AG04450 (cell line): ENCODE data around the gene IFI27L2. TPM values are rescaled to one million over a fixed set of nuclear protein-coding genes. Genes with fewer than 3 reads are reported as not detected.

Experiments
- CTCF ChIA-PET: fragments of 300-600, 350-600 bp; formaldehyde crosslinking; extraction: SDS; loops from one replicate; lab custom pipeline; 2022; ENCODE audit warnings: antibody characterized with exemption, inconsistent platforms; lab: Charles Lee
- POLR2A ChIA-PET: fragments of 350-600 bp; formaldehyde crosslinking; extraction: SDS; loops from one replicate; lab custom pipeline; 2021; ENCODE audit warnings: antibody characterized with exemption, inconsistent platforms; lab: Yijun Ruan, JAX
- DNase-seq: peaks from one replicate; pipeline ENCODE4 v3.0.0-alpha.2; 2011; ENCODE audit warnings: low read depth, low spot score
- H3K27ac ChIP-seq: one replicate; pipeline ENCODE4 v1.5.1; 2012; ENCODE audit warnings: low read depth, low read length, control low read depth
- H3K27me3 ChIP-seq: one replicate; pipeline ENCODE4 v1.6.0; 2012; ENCODE audit warnings: low read length; ENCODE audit not compliant: control insufficient read depth, insufficient read depth
- H3K4me3 ChIP-seq: 2 replicates; pipeline ENCODE4 v1.5.1; 2011; ENCODE audit warnings: mild to moderate bottlenecking, low read depth, low read length, control low read depth
- H3K9me3 ChIP-seq: 2 replicates; pipeline ENCODE4 v1.5.1; 2012; ENCODE audit warnings: low read length; ENCODE audit not compliant: control insufficient read depth, insufficient read depth
- polyA plus RNA-seq: library from polyadenylated mRNA; depleted of rRNA; stranded (reverse); fragments of >200 nt; gene quantifications from 2 replicates; pipeline ENCODE4 v1.2.3, GENCODE V29; 2011
- TF ChIP-seq, protein P1 (sequence below): IDR thresholded peaks from 2 replicates; pipeline ENCODE4 v1.5.1; 2011; ENCODE audit warnings: low read depth, low read length, control low read depth, inconsistent platforms

The IFI27L2 gene
- polyA plus RNA-seq, 1 experiment = 81.9 TPM

DNA sequence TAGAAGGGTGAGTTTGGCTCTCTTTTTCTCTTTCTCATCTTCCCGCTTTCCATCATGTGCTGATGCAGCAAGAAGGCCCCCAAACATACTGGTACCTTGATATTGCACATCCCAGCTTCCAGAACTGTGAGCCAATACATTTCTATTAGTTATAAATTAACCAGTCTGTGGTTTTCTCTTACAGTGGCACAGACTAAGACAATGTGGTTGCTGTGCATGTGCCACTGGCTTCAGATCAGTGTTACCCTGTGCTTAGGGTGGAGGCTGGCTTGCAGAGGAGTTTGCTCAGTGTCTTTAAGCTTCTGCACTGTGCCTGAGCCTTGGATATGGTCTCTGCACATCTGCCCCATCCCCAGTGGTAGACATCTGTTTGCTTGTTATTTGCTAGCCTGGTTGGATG, 5.5 kb downstream of the IFI27L2 start:
- Histone ChIP-seq H3K27ac (no peak overlapping the region), H3K9me3 (peaks cover 6% of the 10 kb centered on the region; the same call in 1 of the 2 replicates), H3K4me3 (no peak overlapping the region), H3K27me3 (peaks cover 2% of the 10 kb centered on the region)
- ChIA-PET CTCF (interaction anchor here (1.3 to 2.1 kb wide), 2 partner anchors 9 to 13 kb away, joined by 4 to 10 read pairs; no protein-coding TSS in a partner anchor), POLR2A (no interaction called here)
- TF ChIP-seq, protein P1, sequence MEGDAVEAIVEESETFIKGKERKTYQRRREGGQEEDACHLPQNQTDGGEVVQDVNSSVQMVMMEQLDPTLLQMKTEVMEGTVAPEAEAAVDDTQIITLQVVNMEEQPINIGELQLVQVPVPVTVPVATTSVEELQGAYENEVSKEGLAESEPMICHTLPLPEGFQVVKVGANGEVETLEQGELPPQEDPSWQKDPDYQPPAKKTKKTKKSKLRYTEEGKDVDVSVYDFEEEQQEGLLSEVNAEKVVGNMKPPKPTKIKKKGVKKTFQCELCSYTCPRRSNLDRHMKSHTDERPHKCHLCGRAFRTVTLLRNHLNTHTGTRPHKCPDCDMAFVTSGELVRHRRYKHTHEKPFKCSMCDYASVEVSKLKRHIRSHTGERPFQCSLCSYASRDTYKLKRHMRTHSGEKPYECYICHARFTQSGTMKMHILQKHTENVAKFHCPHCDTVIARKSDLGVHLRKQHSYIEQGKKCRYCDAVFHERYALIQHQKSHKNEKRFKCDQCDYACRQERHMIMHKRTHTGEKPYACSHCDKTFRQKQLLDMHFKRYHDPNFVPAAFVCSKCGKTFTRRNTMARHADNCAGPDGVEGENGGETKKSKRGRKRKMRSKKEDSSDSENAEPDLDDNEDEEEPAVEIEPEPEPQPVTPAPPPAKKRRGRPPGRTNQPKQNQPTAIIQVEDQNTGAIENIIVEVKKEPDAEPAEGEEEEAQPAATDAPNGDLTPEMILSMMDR = no peak
- DNase-seq = no peak

DNA sequence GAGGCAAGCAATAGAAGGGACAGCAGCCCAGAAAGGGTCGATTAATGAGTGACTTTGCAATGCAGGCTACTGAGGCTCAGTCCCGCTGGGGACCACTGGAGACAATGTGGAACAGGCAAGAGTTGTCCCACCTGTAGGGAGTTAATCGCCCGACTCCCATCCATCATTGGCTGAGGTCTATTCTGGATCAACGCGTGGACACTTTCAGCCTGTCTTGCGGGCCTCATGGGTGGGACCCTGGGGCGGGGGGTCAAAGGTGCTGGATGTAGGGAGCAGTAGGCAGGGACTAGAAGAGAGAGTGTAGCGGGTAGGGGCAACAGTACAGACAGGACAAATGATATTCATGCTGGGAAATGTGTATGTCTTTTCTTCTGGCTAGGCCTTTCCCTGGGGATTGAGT, 6.1 kb downstream of the IFI27L2 start:
- Histone ChIP-seq H3K4me3 (no peak overlapping the region), H3K27me3 (peaks cover 2% of the 10 kb centered on the region), H3K9me3 (peaks cover 6% of the 10 kb centered on the region; the same call in 1 of the 2 replicates), H3K27ac (no peak overlapping the region)
- ChIA-PET CTCF (interaction anchor here (2.1 kb wide), 1 partner anchor 13 kb away, joined by 10 read pairs; no protein-coding TSS in a partner anchor), POLR2A (no interaction called here)
- DNase-seq = no peak
- TF ChIP-seq, protein P1 = no peak

DNA sequence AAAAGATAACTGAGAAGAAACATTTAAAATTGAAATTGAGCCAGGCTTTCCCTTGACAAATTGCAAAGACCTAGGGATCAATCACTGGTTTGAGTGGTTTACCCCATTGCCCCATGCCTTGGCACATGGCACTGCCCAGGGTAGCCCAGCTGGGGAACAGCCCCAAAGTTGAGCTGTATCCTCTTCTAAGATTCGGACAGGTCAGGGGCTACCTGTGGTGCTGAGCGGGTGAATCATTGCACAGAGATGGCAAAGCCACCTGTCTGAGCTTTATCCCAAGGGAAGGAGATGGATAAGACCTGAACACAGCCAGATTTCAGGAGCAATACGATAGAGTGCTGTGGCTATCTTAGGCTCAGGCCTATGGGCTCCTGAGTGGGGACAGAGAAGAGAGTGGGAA, 7.0 kb downstream of the IFI27L2 start:
- Histone ChIP-seq H3K27ac (peak overlapping the region; percentile 24), H3K4me3 (no peak overlapping the region), H3K9me3 (peaks cover 6% of the 10 kb centered on the region; the same call in 1 of the 2 replicates), H3K27me3 (peaks cover 2% of the 10 kb centered on the region)
- ChIA-PET POLR2A (no interaction called here), CTCF (interaction anchor here (0.6 to 2.0 kb wide), 4 partner anchors 10 to 1407 kb away, joined by 3 to 8 read pairs (median 4); no protein-coding TSS in a partner anchor)
- no peak for DNase-seq
- TF ChIP-seq, protein P1 = no peak

DNA sequence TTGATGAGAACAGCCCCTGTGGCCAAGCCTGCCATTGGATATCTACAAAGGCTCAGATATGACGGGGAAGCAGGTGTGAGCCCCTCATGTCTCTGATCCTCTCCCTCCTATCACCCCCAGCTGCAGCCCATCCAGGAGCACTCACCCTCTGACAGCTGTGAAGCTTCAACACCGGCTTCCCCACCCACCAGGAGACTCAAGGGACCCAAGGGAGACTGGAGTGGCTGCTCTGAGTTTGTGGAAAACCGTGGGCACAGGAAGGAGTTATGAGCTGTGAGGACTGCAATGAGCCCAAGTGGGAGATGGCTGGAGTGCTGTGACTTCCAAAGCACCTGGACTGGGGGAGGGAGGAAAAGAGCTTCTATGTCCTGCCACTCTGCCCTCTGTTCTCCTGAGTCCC, 7.9 kb downstream of the IFI27L2 start:
- DNase-seq = no peak
- ChIA-PET CTCF (interaction anchor here (1.0 to 2.0 kb wide), 3 partner anchors 11 to 59 kb away, joined by 3 to 8 read pairs (median 5); no protein-coding TSS in a partner anchor), POLR2A (no interaction called here)
- H3K9me3 ChIP-seq = peaks cover 6% of the 10 kb centered on the region; the same call in 1 of the 2 replicates
- H3K27me3 ChIP-seq = peaks cover 4% of the 10 kb centered on the region
- peak overlapping the region; percentile 11 for H3K27ac ChIP-seq
- no peak overlapping the region for H3K4me3 ChIP-seq
- TF ChIP-seq, protein P1 = no peak

DNA sequence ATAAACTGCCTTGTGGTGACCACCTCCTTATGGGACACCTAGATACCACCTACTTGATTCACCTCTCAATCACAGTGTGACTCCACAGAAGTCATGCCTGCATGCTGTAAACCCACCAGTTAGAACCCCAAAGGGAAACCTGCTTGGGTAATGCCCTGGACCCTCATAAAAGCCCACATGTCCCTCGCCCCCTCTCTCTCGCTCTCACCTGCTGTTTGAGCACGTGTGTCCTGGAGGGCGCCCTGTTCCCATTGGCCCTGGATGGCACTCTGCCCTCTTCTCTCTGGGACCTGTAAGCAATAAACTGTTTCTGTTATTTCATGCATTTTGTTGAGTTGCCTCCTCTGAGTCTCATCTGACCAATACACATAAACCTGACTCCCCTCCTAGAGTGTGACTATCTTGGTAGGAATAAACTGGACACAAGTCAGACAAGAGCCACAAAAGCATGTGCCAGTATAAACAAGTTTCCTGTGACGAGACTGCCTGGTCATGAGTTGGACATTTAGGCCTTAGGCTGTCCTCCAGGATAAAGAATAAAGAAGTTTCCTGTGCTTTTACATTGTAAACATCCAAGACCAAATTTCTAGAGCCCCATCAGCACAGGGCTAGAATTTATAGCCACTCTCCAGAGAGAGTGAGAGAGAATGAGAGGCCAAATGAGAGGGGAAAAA, 8.6 kb downstream of the IFI27L2 start:
- Histone ChIP-seq H3K9me3 (peaks cover 6% of the 10 kb centered on the region), H3K27ac (peak overlapping the region; percentile 39), H3K4me3 (no peak overlapping the region), H3K27me3 (peaks cover 6% of the 10 kb centered on the region)
- POLR2A ChIA-PET = no interaction called here
- peak; percentile 13 for DNase-seq
- CTCF ChIA-PET = interaction anchor here (2.0 kb wide), 1 partner anchor 12 kb away, joined by 8 read pairs; no protein-coding TSS in a partner anchor
- TF ChIP-seq, protein P1 = no peak
